GM23338 (cell line): ENCODE data around the gene KLHDC8A. TPM values are rescaled to one million over a fixed set of nuclear protein-coding genes. Genes with fewer than 3 reads are reported as not detected.

ENCODE experiments used
- ATAC-seq: fragments of 200-7000 bp; cut with Tn5 transposase; 3 replicates; pipeline ENCODE4 v1.9.1; 2020
- DNase-seq: peaks from one replicate; pipeline ENCODE4 v3.0.0-alpha.2; 2015; ENCODE audit warnings: low spot score
- H2AFZ ChIP-seq: fragments of 200-600 bp; sonication (generic); 2 replicates; pipeline ENCODE4 v1.8.0; 2016; ENCODE audit warnings: antibody characterized with exemption, mild to moderate bottlenecking, moderate library complexity
- H3F3A ChIP-seq: fragments of 200-600 bp; sonication (generic); replicated peaks from 2 replicates; pipeline ENCODE4 v1.8.0; 2017; ENCODE audit warnings: antibody characterized with exemption, mixed run types, low read depth
- H3K27ac ChIP-seq: fragments of 200-600 bp; sonication (generic); 2 replicates; pipeline ENCODE4 v1.6.1; 2016; ENCODE audit warnings: low read depth
- H3K27me3 ChIP-seq: fragments of 200-600 bp; sonication (generic); 2 replicates; pipeline ENCODE4 v1.8.0; 2016; ENCODE audit warnings: mild to moderate bottlenecking, mixed run types, moderate library complexity; ENCODE audit not compliant: insufficient read depth
- H3K36me3 ChIP-seq: fragments of 200-600 bp; sonication (generic); 2 replicates; pipeline ENCODE4 v1.8.0; 2016; ENCODE audit warnings: mild to moderate bottlenecking; ENCODE audit not compliant: insufficient read depth
- H3K4me1 ChIP-seq: fragments of 200-600 bp; sonication (generic); 2 replicates; pipeline ENCODE4 v1.8.0; 2016; ENCODE audit warnings: mild to moderate bottlenecking, moderate library complexity; ENCODE audit not compliant: insufficient read depth
- H3K4me2 ChIP-seq: fragments of 200-600 bp; sonication (generic); 2 replicates; pipeline ENCODE4 v1.7.1; 2017; ENCODE audit warnings: mixed run types
- H3K4me3 ChIP-seq: fragments of 200-600 bp; sonication (generic); 2 replicates; pipeline ENCODE4 v1.6.1; 2016; ENCODE audit warnings: mixed run types
- H3K79me2 ChIP-seq: fragments of 200-600 bp; sonication (generic); replicated peaks from 2 replicates; pipeline ENCODE4 v1.8.0; 2017; ENCODE audit warnings: mild to moderate bottlenecking; ENCODE audit not compliant: insufficient read depth
- H3K9me2 ChIP-seq: fragments of 200-600 bp; sonication (generic); 2 replicates; pipeline ENCODE4 v1.8.0; 2017; ENCODE audit not compliant: insufficient read depth
- H4K20me1 ChIP-seq: fragments of 200-600 bp; sonication (generic); replicated peaks from 2 replicates; pipeline ENCODE4 v1.8.0; 2017; ENCODE audit warnings: mild to moderate bottlenecking; ENCODE audit not compliant: insufficient read depth
- H3K27ac Mint-ChIP-seq: 2 replicates; pipeline ENCODE4 v1.8.0; 2020; ENCODE audit warnings: inconsistent platforms, mild to moderate bottlenecking, moderate library complexity, mixed read lengths
- H3K27me3 Mint-ChIP-seq: 3 replicates; pipeline ENCODE4 v1.8.0; 2022; ENCODE audit warnings: low read depth, mild to moderate bottlenecking, moderate library complexity, mixed read lengths, inconsistent platforms; ENCODE audit not compliant: insufficient read depth, poor library complexity
- H3K36me3 Mint-ChIP-seq: 3 replicates; pipeline ENCODE4 v1.8.0; 2021; ENCODE audit warnings: low read depth, mild to moderate bottlenecking, inconsistent platforms, moderate library complexity, mixed read lengths
- H3K4me1 Mint-ChIP-seq: 3 replicates; pipeline ENCODE4 v1.8.0; 2020; ENCODE audit warnings: mild to moderate bottlenecking, inconsistent platforms, mixed read lengths
- H3K4me3 Mint-ChIP-seq: 3 replicates; pipeline ENCODE4 v1.8.0; 2021; ENCODE audit warnings: moderate library complexity, mild to moderate bottlenecking, inconsistent platforms, mixed read lengths
- H3K9me3 Mint-ChIP-seq: 3 replicates; pipeline ENCODE4 v1.8.0; 2020; ENCODE audit warnings: moderate library complexity, mild to moderate bottlenecking, inconsistent platforms, mixed read lengths
- ZNF462 ChIP-seq: fragments of 250-450 bp; sonication (Bioruptor Pico); IDR thresholded peaks from 2 replicates; pipeline ENCODE4 v1.5.0; 2020; ENCODE audit warnings: mild to moderate bottlenecking, moderate library complexity
- polyA plus RNA-seq: library from polyadenylated mRNA; unstranded; fragments of >200 nt; fragmentation: Nextera tagmentation; extraction: Ambion mirVana; gene quantifications from 2 replicates; pipeline ENCODE4 v1.2.1, GENCODE V29; 2016
- total RNA-seq: library from RNA; depleted of rRNA; stranded (reverse); fragments of >200 nt; shearing (Covaris generic); gene quantifications from 2 replicates; pipeline ENCODE4 v1.2.3, GENCODE V29; 2014

KLHDC8A gene
- total and polyA plus RNA-seq, 2 experiments from 2014 or later = 1.7 to 2.8 TPM

- H3K27me3 Mint-ChIP-seq = peaks cover 38% of the 10 kb centered on the region
- H3K4me3 Mint-ChIP-seq = no peak overlapping the region
Measured at GRCh38 chr1:205345761-205346160, 11.0 kb downstream of the KLHDC8A start.

More at GRCh38 chr1:205345761-205346160, 11.0 kb downstream of the KLHDC8A start:
- Histone ChIP-seq H3K36me3 (no peaks in the 10 kb centered on the region), H3K4me3 (no peak overlapping the region), H3K9me2 (no peaks in the 10 kb centered on the region), H3K27ac (no peak overlapping the region), H2AFZ (no peak overlapping the region), H3K4me1 (peaks cover 46% of the 10 kb centered on the region), H3K4me2 (no peak overlapping the region), H3F3A (peaks cover 14% of the 10 kb centered on the region; the same call in 1 of the 2 replicates), H3K27me3 (peaks cover 50% of the 10 kb centered on the region), H4K20me1 (no peaks in the 10 kb centered on the region), H3K79me2 (no peaks in the 10 kb centered on the region)
- no peaks in the 10 kb centered on the region; the same call in 2 of the 3 replicates for H3K9me3 Mint-ChIP-seq
- peaks cover 31% of the 10 kb centered on the region for H3K4me1 Mint-ChIP-seq
- no peaks in the 10 kb centered on the region for H3K36me3 Mint-ChIP-seq
- no peak overlapping the region for H3K27ac Mint-ChIP-seq
- ATAC-seq = no peak
- no peak for TF ChIP-seq ZNF462 (CRISPR knock-in tag)
- DNase-seq = no peak
